GM21381 (cell line): ENCODE measurements around the gene EML3.

Experiments
- ATAC-seq: cut with Tn5 transposase; IDR thresholded peaks from one replicate; pipeline ENCODE4 v1.9.1; 2021; ENCODE audit warnings: mild to moderate bottlenecking, moderate library complexity; ENCODE audit not compliant: unreplicated experiment

Gene EML3

GRCh38 chr11:62553839-62554361, 58.7 kb downstream of the EML3 start:
- ATAC-seq = no peak

- no peak for ATAC-seq
These were observed 59.3 kb downstream of the EML3 start for GRCh38 chr11:62553080-62553838.

- ATAC-seq = no peak
These were observed 60.0 kb downstream of the EML3 start for GRCh38 chr11:62552485-62553079.
